ENCODE results near the gene EFS.

The EFS gene

DNA sequence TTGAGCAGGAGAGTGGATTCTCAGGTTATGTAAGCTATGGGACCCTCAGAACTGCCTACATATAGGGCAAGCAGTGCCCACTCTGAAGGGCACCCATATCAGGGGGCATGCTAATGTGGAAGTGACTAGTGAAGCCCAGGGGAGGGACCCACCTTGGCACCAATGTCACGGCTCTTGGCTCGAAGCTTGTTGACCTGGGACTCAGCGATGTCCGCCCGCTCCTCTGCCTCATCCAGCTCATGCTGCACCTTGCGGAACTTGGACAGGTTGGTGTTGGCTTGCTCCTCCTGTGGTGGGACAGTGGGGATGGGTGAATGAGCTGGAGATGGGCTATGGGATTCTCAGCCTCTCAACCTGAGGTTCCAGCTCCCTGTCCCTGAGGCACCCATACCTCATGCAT is 17.3 kb upstream of the EFS start:
- TF ChIP-seq, protein P1, sequence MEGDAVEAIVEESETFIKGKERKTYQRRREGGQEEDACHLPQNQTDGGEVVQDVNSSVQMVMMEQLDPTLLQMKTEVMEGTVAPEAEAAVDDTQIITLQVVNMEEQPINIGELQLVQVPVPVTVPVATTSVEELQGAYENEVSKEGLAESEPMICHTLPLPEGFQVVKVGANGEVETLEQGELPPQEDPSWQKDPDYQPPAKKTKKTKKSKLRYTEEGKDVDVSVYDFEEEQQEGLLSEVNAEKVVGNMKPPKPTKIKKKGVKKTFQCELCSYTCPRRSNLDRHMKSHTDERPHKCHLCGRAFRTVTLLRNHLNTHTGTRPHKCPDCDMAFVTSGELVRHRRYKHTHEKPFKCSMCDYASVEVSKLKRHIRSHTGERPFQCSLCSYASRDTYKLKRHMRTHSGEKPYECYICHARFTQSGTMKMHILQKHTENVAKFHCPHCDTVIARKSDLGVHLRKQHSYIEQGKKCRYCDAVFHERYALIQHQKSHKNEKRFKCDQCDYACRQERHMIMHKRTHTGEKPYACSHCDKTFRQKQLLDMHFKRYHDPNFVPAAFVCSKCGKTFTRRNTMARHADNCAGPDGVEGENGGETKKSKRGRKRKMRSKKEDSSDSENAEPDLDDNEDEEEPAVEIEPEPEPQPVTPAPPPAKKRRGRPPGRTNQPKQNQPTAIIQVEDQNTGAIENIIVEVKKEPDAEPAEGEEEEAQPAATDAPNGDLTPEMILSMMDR (IDR thresholded peaks at IDR 0.05; ENCODE audit: low read depth, low read length), result no peak

DNA sequence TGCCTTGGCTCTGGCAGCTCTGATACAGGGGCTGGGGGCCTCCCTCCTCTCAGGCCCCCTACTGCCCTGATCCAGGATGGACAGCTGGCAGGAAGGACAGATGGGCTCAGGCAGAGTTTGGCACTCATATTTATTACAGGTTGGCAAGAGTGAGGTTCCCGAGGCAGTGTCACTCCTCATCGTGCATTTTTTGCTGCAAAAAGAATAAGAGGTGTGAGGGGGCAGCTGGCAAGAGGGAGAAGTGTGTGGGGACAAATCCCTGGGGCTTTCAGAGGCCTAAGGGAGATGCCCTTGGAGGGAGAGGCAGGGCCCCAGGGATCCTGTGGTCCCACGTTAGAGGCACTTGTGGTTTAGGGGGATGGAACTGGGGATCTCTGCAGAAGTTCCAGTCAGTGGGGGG is 16.9 kb upstream of the EFS start:
- no peak overlapping the region for H3K4me3 ChIP-seq (ENCODE audit: low read depth, low read length)
- TF ChIP-seq, protein P1 (IDR thresholded peaks at IDR 0.05; ENCODE audit: low read depth, low read length), result no peak

More for the DNA sequence above, 17.3 kb upstream of the EFS start:
- no peak overlapping the region for H3K4me3 ChIP-seq (ENCODE audit: low read depth, low read length)

DNA sequence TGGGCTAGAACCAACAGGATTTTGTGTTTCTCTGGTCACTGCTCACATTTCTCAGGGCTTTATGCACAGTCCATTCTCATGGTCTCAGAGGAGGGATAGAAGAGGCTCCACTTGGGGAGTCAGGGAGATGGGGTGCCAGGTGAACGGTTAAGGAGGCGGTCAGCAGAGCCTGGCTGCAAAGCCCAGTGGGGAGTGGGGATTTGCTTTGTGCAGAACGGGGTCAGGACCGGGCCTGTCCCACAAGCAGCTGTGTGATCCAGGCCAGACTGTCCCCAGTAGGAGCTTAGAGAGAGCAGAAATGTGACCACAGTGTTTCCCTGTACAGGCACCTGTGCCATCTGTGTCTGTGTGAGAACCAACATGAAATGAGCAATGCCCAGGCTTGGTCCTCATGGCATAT is 16.0 kb upstream of the EFS start:
- H3K4me3 ChIP-seq (ENCODE audit: low read depth, low read length), result no peak overlapping the region
- TF ChIP-seq, protein P1 (IDR thresholded peaks at IDR 0.05; ENCODE audit: low read depth, low read length), result no peak

DNA sequence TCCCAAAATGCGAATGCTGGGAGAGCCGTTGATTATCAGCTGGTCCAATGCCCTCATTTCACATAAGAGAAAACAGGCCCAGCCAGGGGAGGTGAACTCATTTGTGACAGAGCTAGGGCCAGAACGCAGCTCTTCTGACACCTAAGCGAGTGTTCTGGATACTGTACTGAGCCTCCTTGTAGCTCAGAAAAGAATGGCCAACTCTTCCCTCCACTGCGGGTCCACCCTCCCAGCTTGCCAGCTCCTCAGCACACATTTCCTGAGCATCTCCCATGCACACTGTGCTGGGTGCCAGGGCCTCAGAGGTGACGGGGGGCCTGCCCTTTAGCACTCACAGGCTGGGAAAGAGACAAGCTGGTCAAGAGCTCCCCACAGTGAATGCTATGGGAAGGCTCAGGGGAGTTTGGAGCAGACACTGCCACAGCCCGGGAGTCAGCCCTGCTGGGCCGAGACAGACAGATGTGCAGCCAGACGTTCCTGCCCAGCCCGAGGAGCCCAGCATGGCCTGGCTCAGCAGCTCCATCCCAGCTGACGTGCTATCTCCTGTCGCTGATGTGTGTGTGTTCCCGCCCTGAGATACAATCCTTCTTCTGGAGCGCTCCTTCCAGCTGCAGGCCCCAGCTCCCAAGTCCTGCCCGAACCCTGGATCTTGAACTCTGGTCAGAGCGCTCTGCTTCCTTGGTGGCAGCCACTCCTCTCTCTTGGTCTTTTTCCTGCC is 15.4 kb upstream of the EFS start:
- TF ChIP-seq, protein P1 (IDR thresholded peaks at IDR 0.05; ENCODE audit: low read depth, low read length), result no peak

DNA sequence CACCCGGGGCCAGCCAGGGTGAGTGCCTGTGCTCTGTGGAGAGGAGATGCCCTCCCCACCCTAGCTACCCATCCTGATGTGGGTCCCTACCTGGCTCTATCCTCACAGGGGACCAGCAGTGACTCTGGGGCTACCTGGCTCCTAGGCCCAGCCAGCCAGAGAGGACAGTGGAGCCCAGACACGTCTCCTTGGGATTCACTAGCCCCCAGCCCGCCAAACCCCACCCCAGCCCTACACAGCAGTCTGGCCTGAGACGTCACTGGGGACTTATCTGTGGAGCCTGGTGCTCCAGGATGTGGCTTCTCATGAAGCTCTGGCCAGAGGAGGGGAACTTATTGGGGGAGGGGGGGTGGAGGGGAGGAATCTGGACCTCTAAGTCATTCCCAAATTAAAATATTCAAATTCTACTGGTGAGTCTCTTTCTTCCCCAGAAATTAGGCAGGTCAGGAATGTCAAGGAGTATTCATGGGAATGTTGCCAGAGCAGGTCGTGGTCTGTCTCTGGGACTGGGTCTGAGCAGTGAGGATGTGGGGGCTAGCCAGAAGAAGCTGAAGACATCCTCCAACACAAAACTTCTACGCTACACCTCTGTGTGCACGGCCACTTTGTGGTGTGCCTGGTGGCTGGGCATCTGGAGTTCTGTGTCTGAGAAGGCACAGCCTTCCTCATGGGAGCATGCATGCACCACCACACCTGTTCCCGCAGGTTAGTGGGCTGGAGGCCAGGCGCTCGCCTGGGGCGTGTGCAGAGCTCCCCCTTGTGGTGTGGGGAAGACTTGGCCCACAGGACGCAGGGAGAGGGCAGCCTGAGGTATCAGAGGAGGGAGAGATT is 14.6 kb upstream of the EFS start:
- TF ChIP-seq, protein P1 (IDR thresholded peaks at IDR 0.05; ENCODE audit: low read depth, low read length), result peak; percentile 94
- H3K4me3 ChIP-seq (ENCODE audit: low read depth, low read length), result no peak overlapping the region

More for the DNA sequence above, 15.4 kb upstream of the EFS start:
- no peak overlapping the region for H3K4me3 ChIP-seq (ENCODE audit: low read depth, low read length)

DNA sequence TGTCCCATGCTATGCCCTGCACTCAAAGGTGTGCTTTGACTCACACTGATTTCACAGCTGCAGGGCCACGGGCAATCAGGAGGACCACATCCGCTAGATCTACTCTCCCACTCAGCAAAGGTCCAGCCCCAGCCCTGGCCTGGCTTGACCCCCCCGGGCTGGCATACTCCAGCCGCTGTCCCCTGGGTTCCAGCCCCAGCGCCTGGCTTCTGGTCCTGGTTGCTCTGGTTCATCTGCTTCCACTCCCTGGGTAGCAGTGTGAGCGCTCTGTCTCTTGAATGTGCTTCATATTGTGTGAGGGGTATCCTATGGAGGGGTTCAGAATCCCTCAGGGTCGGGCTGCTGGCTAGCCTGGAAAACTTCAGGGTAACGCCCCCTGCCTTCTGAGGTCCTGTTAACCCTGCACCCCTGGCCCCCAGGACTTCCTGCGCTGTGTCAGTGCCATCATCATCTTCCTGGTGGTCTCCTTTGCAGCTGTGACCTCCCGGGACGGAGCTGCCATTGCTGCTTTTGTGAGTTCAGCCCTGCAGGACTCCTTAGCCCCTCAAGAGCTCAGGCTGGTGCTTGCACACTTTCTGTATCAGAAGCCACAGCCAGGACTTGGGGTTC is 13.7 kb upstream of the EFS start:
- H3K4me3 ChIP-seq (ENCODE audit: low read depth, low read length), result no peak overlapping the region
- TF ChIP-seq, protein P1 (IDR thresholded peaks at IDR 0.05; ENCODE audit: low read depth, low read length), result no peak
